ENCODE results near the gene DCDC2C.

The DCDC2C gene

DNA sequence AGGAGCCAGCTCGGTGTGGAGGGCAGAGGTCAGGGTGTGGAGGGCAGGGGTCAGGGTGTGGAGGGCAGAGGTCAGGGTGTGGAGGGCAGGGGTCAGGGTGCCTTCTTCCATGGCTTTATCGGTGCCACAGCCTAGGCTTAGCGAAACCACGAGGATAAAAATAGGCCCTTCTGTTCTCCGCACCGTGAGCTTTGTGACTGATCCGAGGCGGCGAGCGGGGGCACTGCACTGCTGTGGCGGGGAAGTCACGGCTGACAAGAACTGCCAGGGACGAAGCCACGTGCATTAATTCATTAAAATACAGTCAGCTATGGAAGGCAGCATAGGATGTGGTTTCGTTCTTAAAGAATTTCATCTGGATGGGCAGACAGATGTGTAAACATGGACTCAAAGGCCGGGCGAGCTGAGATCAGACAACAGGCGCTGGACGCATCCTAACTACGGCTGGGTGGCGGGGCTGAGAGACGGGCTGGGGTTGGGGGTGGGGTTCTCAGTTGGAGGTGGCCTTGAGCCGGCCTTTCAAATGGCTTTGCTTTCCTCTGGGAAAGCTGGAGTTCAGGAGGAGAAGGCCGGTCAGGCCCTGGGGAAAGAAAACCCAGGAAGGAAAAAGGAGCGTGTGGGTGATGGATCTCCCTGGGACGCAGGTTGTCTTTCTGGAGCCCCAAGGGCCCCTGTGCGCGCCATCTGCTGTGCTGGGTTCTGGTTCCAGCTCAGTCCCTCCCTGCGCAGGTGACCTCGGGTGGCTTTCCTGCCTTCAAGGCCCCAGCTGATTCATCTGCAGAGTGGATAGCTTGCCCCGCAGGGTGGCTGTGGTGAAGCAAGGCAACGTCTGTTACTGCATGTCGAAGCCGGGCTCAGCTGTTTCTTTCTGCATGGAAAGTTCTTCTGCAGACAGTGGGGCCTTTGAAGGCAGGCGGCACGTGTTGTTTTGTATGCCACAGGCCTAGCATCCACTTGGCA, 46.3 kb upstream of the DCDC2C start:
- TF ChIP-seq REST (IDR thresholded peaks at IDR 0.05; ENCODE audit: insufficient read depth in 1 of 2, low read depth in 2 of 2, low read length in 2 of 2) (no peak), POLR2AphosphoS5 (IDR thresholded peaks at IDR 0.05; ENCODE audit: low read depth, low read length) (no peak), FOXP2 (optimal IDR thresholded peaks at IDR 0.05; ENCODE audit: borderline replicate concordance, extremely low read depth, extremely low read length, insufficient read depth) (no peak), TAF1 (IDR thresholded peaks at IDR 0.05; ENCODE audit: borderline replicate concordance, insufficient read depth, low read length) (no peak), SIN3A (IDR thresholded peaks at IDR 0.05; ENCODE audit: borderline replicate concordance, insufficient read depth, low read length) (no peak)

DNA sequence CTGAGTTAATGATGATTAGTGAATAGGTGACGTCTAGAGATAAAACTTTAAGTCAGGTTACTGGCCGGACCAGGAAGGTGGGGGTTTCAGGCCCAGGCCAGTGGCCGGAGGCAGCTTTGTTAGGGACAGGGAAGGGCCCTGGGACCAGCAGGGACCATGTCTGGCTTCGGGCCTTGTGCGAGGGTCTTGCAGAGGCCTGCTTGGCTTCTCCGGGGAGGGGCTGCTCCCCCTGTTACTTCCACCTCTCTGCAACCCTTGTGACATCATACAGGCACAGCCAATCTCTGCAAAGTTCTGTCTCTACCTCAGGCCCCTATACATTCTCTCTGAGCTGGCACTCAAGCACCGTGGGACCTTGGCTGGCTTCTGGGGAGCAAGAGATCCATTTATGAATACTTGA, 45.5 kb upstream of the DCDC2C start, which contains the start of gene ALLC:
Gene ALLC (plus strand): TSS at position 320 of the 400 bp plus-strand sequence. CDS start 12,958 bp downstream, outside the sequence.
- no peak for TF ChIP-seq REST (IDR thresholded peaks at IDR 0.05; ENCODE audit: insufficient read depth in 1 of 2, low read depth in 2 of 2, low read length in 2 of 2)
- TF ChIP-seq POLR2AphosphoS5 (IDR thresholded peaks at IDR 0.05; ENCODE audit: low read depth, low read length) = no peak
- no peak for TF ChIP-seq TAF1 (IDR thresholded peaks at IDR 0.05; ENCODE audit: borderline replicate concordance, insufficient read depth, low read length)
- TF ChIP-seq SIN3A (IDR thresholded peaks at IDR 0.05; ENCODE audit: borderline replicate concordance, insufficient read depth, low read length) = no peak
- no peak for TF ChIP-seq FOXP2 (optimal IDR thresholded peaks at IDR 0.05; ENCODE audit: borderline replicate concordance, extremely low read depth, extremely low read length, insufficient read depth)

- TF ChIP-seq FOXP2 (optimal IDR thresholded peaks at IDR 0.05; ENCODE audit: borderline replicate concordance, extremely low read depth, extremely low read length, insufficient read depth) = no peak
- no peak for TF ChIP-seq REST (IDR thresholded peaks at IDR 0.05; ENCODE audit: insufficient read depth in 1 of 2, low read depth in 2 of 2, low read length in 2 of 2)
- TF ChIP-seq POLR2AphosphoS5 (IDR thresholded peaks at IDR 0.05; ENCODE audit: low read depth, low read length) = no peak
- no peak for TF ChIP-seq SIN3A (IDR thresholded peaks at IDR 0.05; ENCODE audit: borderline replicate concordance, insufficient read depth, low read length)
Measured at GRCh38 chr2:3659447-3660432, 43.6 kb upstream of the DCDC2C start.

- TF ChIP-seq POLR2AphosphoS5 (IDR thresholded peaks at IDR 0.05; ENCODE audit: low read depth, low read length) = no peak
- no peak for TF ChIP-seq FOXP2 (optimal IDR thresholded peaks at IDR 0.05; ENCODE audit: borderline replicate concordance, extremely low read depth, extremely low read length, insufficient read depth)
- no peak for TF ChIP-seq SIN3A (IDR thresholded peaks at IDR 0.05; ENCODE audit: borderline replicate concordance, insufficient read depth, low read length)
- TF ChIP-seq TAF1 (IDR thresholded peaks at IDR 0.05; ENCODE audit: borderline replicate concordance, insufficient read depth, low read length) = no peak
Measured at GRCh38 chr2:3661149-3661660, 42.2 kb upstream of the DCDC2C start.

- TF ChIP-seq FOXP2 (optimal IDR thresholded peaks at IDR 0.05; ENCODE audit: borderline replicate concordance, extremely low read depth, extremely low read length, insufficient read depth) (peak; percentile 85), SIN3A (IDR thresholded peaks at IDR 0.05; ENCODE audit: borderline replicate concordance, insufficient read depth, low read length) (no peak), REST (IDR thresholded peaks at IDR 0.05; ENCODE audit: insufficient read depth in 1 of 2, low read depth in 2 of 2, low read length in 2 of 2) (no peak)
Measured at GRCh38 chr2:3662239-3662638, 41.1 kb upstream of the DCDC2C start.

Measured in PFSK-1 (cell line).